T-helper 1 cell treated with Interleukin-12 subunit alpha and Interleukin-12 subunit beta and Interleukin-4 antibody, amounts not matched to agents 30 μg/mL and 1 μg/mL, for 36 hours (primary cell): ENCODE data around the gene NEK1.
A peak's percentile ranks its signal among the peaks of the same experiment; 100 is the strongest.

Source experiments
- H3K27ac Mint-ChIP-seq: one replicate; pipeline ENCODE4 v1.8.0; 2021; ENCODE audit warnings: mild to moderate bottlenecking, mixed read lengths
- H3K27me3 Mint-ChIP-seq: one replicate; pipeline ENCODE4 v1.8.0; 2021; ENCODE audit warnings: low read depth, mixed read lengths
- H3K36me3 Mint-ChIP-seq: one replicate; pipeline ENCODE4 v1.8.0; 2021; ENCODE audit warnings: low read depth, mixed read lengths
- H3K4me1 Mint-ChIP-seq: one replicate; pipeline ENCODE4 v1.8.0; 2021; ENCODE audit warnings: low read depth, mixed read lengths
- H3K4me3 Mint-ChIP-seq: one replicate; pipeline ENCODE4 v1.8.0; 2021; ENCODE audit warnings: mild to moderate bottlenecking, moderate library complexity, mixed read lengths
- H3K9me3 Mint-ChIP-seq: one replicate; pipeline ENCODE4 v1.8.0; 2021; ENCODE audit warnings: mixed read lengths

The NEK1 gene

DNA sequence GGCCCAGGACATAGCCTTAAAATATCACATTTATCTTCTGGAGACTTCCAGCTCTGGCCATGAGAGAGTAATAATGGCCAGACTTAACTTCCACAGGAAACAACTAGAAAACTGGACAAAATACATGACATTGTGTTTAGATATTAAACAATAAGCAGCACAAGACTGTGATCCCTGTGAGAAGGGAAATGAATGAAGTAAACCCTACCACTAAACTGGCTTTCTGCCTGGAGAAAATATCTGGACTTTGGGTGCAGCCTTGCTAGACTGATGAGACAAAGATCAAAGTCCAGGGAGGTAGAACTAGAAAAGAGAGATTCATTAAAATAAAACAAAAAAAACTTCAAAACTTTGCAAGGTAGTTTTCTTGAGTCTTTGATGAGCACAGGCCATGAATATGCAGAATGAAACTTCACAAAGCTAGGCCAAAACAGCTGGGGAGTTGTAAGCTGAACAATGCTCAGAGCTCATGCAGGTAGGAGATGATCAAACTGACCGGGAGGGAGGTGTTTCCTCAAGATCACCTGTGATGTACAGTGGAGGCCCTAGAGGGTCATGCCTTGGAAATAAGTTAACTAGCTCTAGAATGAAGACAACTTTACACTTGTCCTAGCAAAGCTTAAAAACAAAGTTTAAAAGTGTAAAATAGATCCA lies 194.6 kb downstream of the NEK1 start:
- H3K4me1 Mint-ChIP-seq, result peaks cover 10% of the 10 kb centered on the region
- no peak overlapping the region for H3K27ac Mint-ChIP-seq
- H3K36me3 Mint-ChIP-seq, result peaks cover 12% of the 10 kb centered on the region
- H3K27me3 Mint-ChIP-seq, result no peaks in the 10 kb centered on the region
- H3K4me3 Mint-ChIP-seq, result no peak overlapping the region
- no peaks in the 10 kb centered on the region for H3K9me3 Mint-ChIP-seq

- Mint-ChIP-seq H3K4me3 (no peak overlapping the region), H3K4me1 (peaks cover 17% of the 10 kb centered on the region)
Observed at GRCh38 chr4:169416997-169417396, 195.4 kb downstream of the NEK1 start.

DNA sequence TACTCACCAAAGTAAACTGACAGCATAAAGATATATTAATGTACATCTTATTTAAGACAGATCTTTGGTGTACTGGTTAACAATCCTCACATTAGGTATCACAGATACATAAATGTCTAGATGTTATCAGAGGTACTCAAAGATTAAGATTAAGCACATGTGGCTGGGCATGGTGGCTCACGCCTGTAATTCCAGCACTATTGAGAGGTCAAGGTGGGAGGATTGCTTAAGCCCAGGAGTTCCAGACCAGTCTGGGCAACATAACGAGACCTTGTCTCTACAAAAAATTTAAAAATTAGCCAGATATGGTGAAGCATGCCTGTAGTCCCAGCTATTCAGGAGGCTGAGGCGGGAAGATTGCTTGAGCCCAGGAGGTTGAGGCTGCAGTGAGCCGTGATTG lies 195.9 kb downstream of the NEK1 start:
- no peak overlapping the region for H3K4me3 Mint-ChIP-seq
- H3K27ac Mint-ChIP-seq, result no peak overlapping the region
- H3K4me1 Mint-ChIP-seq, result peaks cover 20% of the 10 kb centered on the region
- no peaks in the 10 kb centered on the region for H3K9me3 Mint-ChIP-seq
- H3K36me3 Mint-ChIP-seq, result peaks cover 9% of the 10 kb centered on the region
- H3K27me3 Mint-ChIP-seq, result no peaks in the 10 kb centered on the region

More at GRCh38 chr4:169416997-169417396, 195.4 kb downstream of the NEK1 start:
- no peaks in the 10 kb centered on the region for H3K27me3 Mint-ChIP-seq
- peaks cover 13% of the 10 kb centered on the region for H3K36me3 Mint-ChIP-seq
- H3K27ac Mint-ChIP-seq, result no peak overlapping the region
- H3K9me3 Mint-ChIP-seq, result no peaks in the 10 kb centered on the region

GRCh38 chr4:169414913-169415312 lies 197.5 kb downstream of the NEK1 start:
- H3K27me3 Mint-ChIP-seq, result no peaks in the 10 kb centered on the region
- H3K4me3 Mint-ChIP-seq, result no peak overlapping the region
- H3K9me3 Mint-ChIP-seq, result no peaks in the 10 kb centered on the region
- peaks cover 31% of the 10 kb centered on the region for H3K4me1 Mint-ChIP-seq
- no peak overlapping the region for H3K27ac Mint-ChIP-seq
- H3K36me3 Mint-ChIP-seq, result peaks cover 7% of the 10 kb centered on the region

GRCh38 chr4:169412046-169412445 lies 200.3 kb downstream of the NEK1 start:
- Mint-ChIP-seq H3K9me3 (no peaks in the 10 kb centered on the region), H3K27ac (no peak overlapping the region), H3K27me3 (no peaks in the 10 kb centered on the region)

DNA sequence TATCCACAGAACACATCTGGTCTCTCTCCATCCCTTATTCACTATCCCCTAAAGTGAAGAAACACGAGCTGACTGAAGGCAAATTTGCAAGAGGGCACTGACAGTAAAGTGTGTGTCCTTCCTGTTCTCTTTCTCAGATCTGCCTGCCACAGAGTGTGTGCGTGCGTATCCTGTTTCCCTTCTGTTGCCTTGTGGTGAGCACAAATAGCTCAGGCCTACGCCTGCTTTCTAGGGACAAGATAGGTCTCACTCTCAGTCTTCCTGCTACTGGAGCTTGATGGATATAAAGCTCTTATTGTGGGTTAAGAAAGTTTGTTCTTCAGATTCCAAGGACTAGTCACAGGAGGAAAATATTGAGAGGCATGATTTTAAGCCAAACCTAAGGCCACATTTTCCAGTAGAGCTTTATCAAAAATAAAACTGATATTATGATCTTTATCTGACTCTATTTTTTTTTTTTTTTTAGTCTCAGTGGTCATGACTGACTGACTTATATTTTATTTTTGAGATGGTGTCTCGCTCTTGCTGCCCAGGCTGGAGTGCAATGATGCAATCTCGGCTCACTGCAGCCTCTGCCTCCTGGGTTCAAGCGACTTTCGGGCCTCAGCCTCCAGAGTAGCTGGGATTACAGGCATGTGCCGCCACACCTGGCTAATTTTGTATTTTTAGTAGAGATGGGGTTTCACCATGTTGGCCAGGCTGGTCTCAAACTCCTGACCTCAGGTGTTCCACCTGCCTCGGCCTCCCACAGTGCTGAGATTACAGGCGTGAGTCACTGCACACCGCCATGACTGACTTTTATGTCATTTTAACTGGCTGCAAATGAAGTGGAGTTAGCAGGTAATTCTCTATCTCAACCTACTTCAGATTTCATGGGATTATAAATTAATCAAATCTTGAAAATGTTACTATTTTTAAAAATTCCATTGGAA lies 201.3 kb downstream of the NEK1 start:
- Mint-ChIP-seq H3K27ac (peak overlapping the region; percentile 71), H3K4me1 (peaks cover 29% of the 10 kb centered on the region), H3K36me3 (peaks cover 5% of the 10 kb centered on the region), H3K27me3 (no peaks in the 10 kb centered on the region), H3K9me3 (no peaks in the 10 kb centered on the region), H3K4me3 (peak overlapping the region; percentile 56)

More at GRCh38 chr4:169412046-169412445, 200.3 kb downstream of the NEK1 start:
- H3K4me3 Mint-ChIP-seq, result no peak overlapping the region
- H3K4me1 Mint-ChIP-seq, result peaks cover 30% of the 10 kb centered on the region
- H3K36me3 Mint-ChIP-seq, result peaks cover 5% of the 10 kb centered on the region

DNA sequence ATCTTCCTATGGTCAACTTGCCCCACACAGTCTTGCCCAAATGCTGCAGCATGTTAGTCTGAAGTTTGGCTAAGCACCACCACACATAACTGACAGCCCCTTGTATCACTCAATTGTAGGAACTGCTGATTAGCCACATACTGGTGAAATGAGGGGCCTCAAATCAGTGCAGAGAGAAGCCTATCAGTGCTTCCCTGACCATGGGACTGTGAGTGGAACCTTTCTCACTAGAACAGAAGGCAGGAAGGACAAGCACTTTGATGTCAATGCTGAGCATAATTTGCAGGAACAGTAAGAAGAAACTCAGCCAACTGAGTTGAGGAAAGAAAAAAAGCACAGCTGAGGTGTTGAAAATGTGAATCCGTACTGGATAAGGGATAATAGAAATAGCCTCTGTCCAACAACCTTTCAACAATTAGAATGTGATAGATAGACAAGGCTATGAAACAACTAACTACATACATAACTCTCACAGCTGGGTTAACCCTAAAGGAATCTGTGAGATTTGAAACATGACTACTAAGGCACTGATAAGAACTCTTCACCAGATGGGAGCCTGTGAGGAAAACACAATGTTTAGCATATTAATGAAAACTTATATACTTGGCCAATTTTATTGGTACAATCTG lies 205.1 kb downstream of the NEK1 start:
- Mint-ChIP-seq H3K27me3 (no peaks in the 10 kb centered on the region), H3K4me3 (no peak overlapping the region), H3K4me1 (peaks cover 30% of the 10 kb centered on the region), H3K36me3 (peaks cover 11% of the 10 kb centered on the region), H3K27ac (no peak overlapping the region), H3K9me3 (no peaks in the 10 kb centered on the region)

GRCh38 chr4:169404960-169405359 lies 207.4 kb downstream of the NEK1 start:
- H3K27me3 Mint-ChIP-seq, result no peaks in the 10 kb centered on the region
- H3K36me3 Mint-ChIP-seq, result peaks cover 16% of the 10 kb centered on the region
- no peaks in the 10 kb centered on the region for H3K9me3 Mint-ChIP-seq
- H3K4me1 Mint-ChIP-seq, result peaks cover 13% of the 10 kb centered on the region
- no peak overlapping the region for H3K4me3 Mint-ChIP-seq
- H3K27ac Mint-ChIP-seq, result no peak overlapping the region

DNA sequence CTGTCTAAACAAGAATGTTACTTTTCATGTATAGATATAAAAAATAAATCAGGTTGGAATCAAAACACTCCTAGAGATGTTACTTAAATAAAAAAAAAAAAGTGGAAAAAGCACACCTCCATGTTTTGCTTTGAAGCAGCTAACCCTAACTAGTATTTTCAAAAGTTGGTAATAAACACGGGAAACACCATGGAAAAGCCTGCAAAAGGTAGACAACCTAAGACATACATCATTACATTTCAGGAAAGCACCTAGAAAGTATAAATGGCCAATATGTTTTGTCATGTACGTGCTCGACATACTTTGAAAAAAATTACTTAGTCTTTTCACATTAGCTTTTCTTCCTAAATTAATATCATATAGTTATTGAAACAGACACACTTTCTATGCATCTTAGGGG lies 211.6 kb downstream of the NEK1 start:
- peaks cover 18% of the 10 kb centered on the region for H3K36me3 Mint-ChIP-seq
- no peaks in the 10 kb centered on the region for H3K27me3 Mint-ChIP-seq
- no peak overlapping the region for H3K4me3 Mint-ChIP-seq
- no peaks in the 10 kb centered on the region for H3K9me3 Mint-ChIP-seq
- peaks cover 7% of the 10 kb centered on the region for H3K4me1 Mint-ChIP-seq
- no peak overlapping the region for H3K27ac Mint-ChIP-seq

DNA sequence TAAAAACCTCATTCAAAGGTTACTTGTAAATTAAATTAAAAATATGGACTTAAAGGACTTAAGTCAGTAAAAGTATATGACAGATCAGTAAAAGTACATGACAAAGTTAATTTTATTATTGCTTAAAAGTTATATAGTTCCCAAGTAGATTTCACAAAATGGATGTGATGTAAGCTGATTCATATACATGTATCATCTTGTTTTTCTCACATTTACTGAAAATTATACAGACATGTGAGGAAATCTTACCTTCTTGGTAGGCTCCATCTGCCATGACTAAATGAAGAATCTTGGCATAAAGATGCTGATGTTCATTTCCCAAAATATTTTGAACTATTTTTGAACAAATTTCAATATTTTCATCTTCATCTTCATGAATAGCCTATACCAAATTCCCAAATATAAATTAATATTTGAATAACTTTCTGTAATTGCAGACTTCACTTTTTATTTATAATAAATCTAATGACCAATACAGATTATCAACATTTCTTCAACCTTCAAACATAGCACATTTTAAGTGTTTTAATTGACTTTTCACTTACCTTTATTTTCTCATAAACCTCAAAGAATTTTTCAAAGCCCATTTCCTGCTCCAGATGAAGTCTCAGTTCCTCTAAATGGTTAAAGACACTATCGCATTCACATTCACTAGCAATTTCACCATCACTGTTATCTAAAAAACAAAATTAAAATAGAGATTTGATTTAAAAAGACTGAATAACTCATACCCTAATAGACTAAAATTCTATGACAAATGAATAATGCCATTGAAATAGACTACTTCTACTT lies 212.2 kb downstream of the NEK1 start:
- Mint-ChIP-seq H3K4me1 (peaks cover 5% of the 10 kb centered on the region), H3K4me3 (no peak overlapping the region), H3K36me3 (peaks cover 18% of the 10 kb centered on the region), H3K9me3 (no peaks in the 10 kb centered on the region), H3K27ac (no peak overlapping the region), H3K27me3 (no peaks in the 10 kb centered on the region)

GRCh38 chr4:169398316-169398715 lies 214.1 kb downstream of the NEK1 start:
- no peak overlapping the region for H3K4me3 Mint-ChIP-seq
- no peak overlapping the region for H3K27ac Mint-ChIP-seq
- H3K27me3 Mint-ChIP-seq, result no peaks in the 10 kb centered on the region
- H3K9me3 Mint-ChIP-seq, result no peaks in the 10 kb centered on the region
- peaks cover 13% of the 10 kb centered on the region for H3K36me3 Mint-ChIP-seq
- no peaks in the 10 kb centered on the region for H3K4me1 Mint-ChIP-seq

DNA sequence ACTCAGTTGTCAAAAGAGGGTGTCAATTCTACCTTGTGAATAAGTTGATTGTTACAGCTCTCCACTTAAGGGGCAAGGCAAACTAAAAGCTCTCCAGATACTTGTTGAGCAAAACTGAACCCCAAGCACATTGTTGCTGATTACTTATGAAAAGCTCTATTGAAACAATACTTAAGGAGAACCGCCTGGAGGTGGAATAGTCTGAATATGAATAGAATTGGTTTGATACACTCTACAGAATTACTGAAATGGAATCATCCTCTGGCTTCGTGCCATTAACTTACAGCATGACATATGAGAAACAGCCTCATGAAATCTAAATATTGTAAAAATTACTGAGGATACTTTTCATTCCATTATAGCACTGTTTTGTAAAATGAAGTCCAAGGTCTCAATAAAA lies 214.6 kb downstream of the NEK1 start:
- Mint-ChIP-seq H3K27ac (no peak overlapping the region), H3K27me3 (no peaks in the 10 kb centered on the region), H3K4me3 (no peak overlapping the region), H3K4me1 (no peaks in the 10 kb centered on the region), H3K36me3 (peaks cover 12% of the 10 kb centered on the region), H3K9me3 (no peaks in the 10 kb centered on the region)

GRCh38 chr4:169385376-169385775 lies 227.0 kb downstream of the NEK1 start:
- no peaks in the 10 kb centered on the region for H3K9me3 Mint-ChIP-seq
- H3K36me3 Mint-ChIP-seq, result no peaks in the 10 kb centered on the region
- no peak overlapping the region for H3K4me3 Mint-ChIP-seq
- H3K27me3 Mint-ChIP-seq, result no peaks in the 10 kb centered on the region
- H3K4me1 Mint-ChIP-seq, result no peaks in the 10 kb centered on the region
- H3K27ac Mint-ChIP-seq, result no peak overlapping the region

DNA sequence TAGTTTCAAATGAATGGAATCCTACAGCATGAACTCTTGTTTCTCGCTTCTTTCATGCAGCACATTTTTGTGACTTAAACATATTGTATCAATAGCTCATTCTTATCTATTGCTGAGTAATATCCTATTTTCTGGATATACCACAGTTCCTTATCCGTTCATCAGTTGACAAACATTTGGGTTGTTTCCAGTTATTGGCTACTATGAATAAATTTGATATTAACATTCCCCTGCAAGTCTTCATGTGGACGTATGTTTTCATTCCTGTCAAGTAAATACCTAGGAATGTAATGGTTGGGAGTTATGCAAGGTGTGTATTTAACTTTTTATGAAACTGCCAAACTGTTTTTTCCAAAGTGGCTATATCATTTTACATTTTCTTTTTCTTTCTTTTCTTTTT lies 227.6 kb downstream of the NEK1 start:
- H3K27ac Mint-ChIP-seq, result no peak overlapping the region
- no peaks in the 10 kb centered on the region for H3K9me3 Mint-ChIP-seq
- H3K36me3 Mint-ChIP-seq, result no peaks in the 10 kb centered on the region
- no peaks in the 10 kb centered on the region for H3K27me3 Mint-ChIP-seq
- no peaks in the 10 kb centered on the region for H3K4me1 Mint-ChIP-seq
- H3K4me3 Mint-ChIP-seq, result no peak overlapping the region
